ENCODE results near the gene IL11RA.
"Not testable (repeated sequence)": the region's sequence is repeated elsewhere in the genome, so short reads cannot be mapped to it uniquely, and the experiment has no call there.

Gene IL11RA

DNA sequence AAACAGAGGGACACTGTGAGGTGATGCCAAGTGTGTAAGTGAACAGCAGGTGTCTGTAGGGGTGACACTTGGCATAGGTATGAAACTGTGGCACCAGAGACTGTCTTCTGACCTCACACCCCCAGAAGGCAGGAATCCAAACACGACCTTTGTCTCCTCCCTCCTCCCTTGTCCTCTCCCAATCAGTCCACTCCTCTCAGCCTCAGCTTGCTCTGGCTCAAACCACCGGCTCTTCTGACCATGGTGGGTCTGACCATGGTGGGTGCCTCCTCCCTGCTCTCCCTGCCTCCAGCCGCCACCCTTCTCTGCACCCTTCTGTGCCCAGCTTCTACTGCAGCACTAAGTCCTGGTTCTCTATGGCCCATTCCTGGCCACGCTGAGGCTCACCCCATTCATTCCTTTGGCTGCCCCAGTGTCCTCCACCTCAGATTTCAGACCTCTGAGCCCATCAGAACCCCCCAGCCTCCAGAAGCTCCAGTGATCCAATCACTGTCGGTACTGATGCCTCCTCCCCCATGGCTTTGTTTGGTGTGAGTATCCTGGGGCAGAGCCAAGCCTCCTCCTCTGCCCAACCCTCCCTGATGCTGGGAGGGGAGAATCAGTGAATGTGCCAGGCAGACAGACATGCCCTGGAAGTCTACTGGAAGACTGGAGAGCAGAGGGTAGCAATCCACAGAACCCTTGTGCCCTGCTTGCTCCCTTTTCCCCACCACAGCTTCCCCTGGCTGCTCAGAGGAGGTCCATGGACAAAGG is 21.4 kb upstream of the IL11RA start:
- DNase-seq: no peak

DNA sequence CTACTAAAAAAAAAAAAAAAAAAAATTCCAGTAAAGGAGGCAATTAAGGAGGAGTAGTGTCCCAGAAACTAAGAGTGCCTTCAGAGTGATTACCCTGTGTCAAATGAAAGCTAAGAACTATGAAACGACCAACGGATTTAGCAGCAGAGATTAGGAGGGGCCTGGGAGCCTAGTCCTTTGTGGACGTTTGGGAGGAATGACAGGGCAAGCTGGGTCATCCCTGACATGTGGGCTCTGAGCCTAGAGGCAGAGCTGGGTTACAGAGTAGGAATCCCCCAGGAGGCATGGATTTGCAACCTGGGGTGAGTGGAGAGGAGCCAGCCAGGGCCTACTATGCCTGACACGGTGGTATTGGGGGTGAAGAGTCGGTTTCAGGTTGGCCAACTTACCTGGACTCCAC is 18.8 kb upstream of the IL11RA start:
- DNase-seq: no peak

DNA sequence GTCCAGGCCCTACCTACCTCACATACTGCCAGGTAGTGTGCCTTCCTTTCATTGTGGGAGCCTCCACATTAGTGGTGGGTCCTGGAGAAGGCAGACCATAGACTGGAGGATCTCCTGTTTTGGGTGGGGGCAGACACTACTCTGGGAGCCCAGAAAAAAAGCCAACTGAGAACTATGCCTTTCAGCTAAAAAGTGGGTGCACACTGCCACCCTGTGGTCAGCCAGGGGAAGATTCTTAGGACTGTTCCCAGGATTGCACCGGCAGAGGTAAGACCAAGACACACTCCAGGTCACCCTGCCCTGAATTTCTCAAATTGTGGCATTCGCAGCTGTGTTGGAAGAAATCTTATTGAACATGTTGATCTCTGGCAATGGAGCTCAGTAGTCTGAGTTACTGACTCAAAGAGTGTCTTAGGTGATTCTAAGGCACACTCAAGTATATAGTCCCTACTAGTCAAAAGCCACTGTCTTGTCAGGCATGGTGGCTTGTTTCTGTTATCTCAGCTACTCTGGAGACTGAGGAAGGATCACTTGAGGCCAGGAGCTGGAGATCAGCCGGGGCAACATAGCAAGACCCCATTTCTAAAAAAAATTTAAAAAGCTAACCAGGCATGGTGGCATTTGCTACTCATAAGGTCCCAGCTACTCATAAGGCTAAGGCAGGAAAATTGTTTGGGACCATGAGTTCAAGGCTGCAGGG is 18.0 kb upstream of the IL11RA start:
- peak; percentile 84 for DNase-seq

DNA sequence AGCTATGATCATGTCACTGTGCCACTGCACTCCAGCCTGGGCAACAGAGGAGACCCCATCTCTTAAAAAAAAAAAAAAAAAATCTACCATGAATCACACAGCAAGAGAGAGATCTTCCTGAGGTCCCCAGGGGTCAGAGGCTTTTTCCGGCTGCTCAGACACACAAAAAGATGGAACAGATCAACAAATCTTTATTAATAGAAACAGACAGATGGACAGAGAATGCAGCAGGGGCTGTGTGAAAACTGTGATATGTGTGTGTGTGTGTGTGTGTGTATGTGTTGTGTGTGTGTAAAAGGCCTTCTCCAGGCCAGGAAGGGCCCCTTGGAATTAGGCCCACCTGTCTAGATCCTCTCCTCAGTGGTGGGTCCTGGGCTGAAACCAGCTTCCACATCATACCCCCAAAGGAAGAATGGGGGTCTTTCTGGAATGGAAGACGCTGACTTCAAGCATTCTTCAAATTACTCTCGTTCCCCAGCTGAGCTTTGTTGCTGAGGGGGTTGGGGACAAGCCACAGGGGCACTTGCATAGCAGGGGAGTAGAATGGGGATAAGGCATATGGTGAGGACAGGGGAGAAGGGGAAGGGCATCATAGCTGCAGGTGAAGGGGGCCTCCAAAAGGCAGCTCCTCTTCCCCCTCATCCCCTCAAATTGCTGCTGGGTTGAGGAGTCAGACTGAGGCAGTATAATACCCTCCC is 17.3 kb upstream of the IL11RA start:
- DNase-seq: no peak

DNA sequence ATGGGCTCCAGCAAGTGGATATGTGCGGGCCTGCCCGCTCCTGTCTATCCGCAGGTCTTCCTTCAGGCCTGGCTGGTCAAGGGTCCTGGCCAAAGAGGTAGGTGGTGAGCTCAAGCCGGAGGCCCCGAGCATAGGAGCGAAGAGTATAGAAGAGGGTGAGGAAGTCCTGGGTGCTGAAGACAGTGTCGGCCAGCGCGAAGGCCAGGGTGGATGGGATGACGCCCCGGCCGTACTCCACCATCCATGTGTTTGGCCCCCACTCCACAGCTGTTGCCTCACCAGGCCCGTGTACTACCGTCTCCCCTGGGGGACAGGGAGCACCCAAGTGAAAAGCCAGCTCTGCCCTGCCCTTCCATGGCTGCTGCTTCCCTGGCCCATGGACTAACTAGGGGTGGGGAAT is 16.4 kb upstream of the IL11RA start:
- DNase-seq: no peak

DNA sequence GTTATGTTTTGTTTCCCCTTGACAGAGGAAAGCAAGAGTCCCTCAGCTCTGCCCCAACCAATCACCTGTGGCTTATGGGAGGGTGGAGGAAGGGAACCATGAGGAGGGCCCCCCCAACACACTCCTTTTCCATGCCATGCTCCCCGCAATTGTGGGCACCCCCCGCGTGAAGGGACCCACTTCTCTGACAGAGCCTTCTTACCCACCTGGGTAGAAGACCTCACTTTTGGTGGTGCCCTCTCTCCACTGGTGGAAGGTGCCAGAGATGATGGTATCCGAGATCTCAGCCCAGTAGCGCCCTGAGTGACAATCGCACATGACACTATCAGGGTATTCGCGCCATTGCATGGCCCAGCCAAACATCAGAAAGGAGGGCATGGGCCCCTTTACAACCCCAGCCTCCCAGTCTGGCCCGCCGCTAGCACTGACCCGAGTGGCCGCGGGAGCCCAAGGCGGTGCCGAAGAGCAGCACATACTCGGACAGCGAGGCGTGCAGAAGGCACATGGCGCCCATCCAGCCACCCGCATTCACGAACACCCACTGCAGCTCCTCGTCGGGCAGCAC is 15.1 kb upstream of the IL11RA start:
- no peak for DNase-seq

DNA sequence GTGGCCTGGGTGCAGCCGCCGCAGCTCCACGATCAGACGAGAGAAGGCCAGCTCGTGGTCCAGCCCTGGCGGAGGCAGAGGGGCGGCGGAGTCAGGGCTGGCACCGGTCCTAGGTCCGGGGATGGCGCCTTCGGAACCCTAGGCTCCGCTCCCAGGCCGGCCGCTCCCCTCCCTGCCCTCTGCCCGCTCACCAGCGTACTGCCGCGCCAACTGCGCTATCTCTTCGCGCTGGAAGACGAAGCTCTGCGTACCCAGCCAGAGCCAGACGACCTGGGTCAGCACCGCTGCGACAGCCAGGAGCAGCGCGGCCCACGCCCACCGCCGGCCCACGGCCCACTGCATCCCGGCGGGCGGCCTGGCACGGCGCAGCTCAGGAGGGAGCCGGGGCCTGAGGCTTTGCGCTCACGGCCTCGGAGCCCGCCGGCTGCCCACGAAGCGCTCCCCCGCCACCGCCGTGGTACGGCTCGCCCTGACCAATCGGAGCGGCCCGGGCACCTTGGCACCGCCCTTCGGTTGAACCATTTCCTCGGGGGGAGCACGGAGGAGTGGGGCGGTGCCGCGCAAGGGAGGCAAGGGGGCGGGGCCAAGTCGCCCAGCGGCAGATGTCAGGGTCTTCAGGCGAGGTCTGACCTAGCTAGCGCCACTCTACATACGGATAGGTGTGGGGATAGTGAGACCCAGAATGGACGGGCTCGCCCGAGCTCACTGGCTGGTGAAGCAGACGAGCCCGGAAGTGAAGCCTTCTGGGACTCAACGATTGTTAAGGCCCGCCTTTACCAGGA is 14.4 kb upstream of the IL11RA start, which contains the start of gene SIGMAR1:
Gene SIGMAR1, minus strand, starts transcription at position 432 of the 782 bp plus-strand sequence. Its CDS starts 90 bp downstream, at position 342.
- peak; percentile 90 for DNase-seq

DNA sequence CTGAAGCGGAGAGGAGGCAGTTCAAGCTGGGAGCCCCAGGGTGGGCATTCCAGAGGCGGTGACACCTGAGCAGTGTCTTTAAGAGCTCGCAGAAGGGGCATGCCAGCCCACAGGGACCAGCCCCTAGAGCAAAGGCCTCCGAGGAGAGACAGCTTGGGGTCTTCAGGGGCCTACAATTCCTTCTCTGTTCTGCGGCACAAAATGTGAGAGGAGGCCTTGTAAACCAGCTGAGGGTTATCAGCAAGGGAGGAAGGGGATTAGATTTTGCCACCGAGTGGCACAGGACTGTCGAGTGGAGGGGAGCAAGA is 13.9 kb upstream of the IL11RA start:
- DNase-seq: no peak

DNA sequence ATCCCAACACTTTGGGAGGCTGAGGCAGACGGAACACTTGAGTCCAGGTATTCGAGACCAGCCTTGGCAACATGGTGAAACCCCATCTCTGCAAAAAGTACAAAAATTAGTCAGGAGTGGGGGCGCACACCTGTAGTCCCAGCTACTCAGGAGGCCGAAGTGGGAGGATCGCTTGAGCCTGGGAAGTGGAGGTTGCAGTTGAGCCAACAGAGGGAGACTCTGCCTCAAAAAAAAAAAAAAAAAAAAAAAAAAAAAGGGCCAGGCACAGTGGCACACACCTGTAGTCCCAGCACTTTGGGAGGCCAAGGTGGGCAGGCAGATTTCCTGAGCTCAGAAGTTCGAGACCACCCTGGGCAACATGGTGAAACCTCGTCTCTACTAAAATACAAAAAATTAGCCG is 12.7 kb upstream of the IL11RA start:
- DNase-seq: not testable (repeated sequence)

DNA sequence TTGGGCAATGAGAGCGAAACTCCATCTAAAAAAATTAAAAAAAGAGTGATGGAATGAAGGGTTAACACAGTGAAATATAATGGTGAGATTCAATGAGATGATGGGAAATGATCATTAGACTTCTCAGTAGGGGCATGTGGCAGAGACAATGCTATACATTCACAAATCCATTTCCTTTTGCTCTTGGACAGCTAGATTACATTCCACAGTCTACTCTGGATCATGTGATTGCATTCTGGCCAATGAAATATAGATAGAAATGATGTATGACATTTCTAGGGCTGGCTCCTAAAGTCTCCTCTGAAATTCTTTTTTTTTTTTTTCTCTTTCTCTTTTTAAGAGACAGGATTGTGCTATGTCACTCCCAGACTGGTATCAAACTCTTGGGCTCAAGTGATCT is 9.3 kb upstream of the IL11RA start:
- DNase-seq: no peak

DNA sequence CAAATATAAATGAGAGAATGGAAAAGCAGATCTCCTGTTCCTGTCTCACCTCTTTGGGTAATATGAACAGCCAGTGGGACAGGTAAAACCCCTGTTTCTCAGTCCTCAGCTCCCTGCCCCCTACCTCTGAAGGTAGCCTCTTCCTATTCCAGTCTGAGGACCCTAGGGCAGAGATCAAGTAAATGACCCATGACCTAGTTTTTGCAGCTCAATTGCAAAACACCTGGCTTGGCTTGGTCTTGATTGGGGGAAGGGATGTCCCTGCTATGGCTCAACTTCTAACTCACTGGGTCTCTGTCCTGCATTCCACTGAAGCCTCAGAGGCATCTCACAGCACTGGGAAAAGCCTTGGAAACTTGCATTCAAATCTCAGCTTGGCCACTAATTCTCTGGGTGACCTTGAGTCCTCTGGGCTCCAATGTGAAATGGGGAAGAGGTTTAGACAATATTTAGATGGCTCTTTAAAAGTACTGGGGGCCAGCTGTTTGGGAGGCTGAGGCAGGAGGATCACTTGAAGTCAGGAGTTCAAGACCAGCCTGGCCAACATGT is 7.1 kb upstream of the IL11RA start:
- DNase-seq: no peak

DNA sequence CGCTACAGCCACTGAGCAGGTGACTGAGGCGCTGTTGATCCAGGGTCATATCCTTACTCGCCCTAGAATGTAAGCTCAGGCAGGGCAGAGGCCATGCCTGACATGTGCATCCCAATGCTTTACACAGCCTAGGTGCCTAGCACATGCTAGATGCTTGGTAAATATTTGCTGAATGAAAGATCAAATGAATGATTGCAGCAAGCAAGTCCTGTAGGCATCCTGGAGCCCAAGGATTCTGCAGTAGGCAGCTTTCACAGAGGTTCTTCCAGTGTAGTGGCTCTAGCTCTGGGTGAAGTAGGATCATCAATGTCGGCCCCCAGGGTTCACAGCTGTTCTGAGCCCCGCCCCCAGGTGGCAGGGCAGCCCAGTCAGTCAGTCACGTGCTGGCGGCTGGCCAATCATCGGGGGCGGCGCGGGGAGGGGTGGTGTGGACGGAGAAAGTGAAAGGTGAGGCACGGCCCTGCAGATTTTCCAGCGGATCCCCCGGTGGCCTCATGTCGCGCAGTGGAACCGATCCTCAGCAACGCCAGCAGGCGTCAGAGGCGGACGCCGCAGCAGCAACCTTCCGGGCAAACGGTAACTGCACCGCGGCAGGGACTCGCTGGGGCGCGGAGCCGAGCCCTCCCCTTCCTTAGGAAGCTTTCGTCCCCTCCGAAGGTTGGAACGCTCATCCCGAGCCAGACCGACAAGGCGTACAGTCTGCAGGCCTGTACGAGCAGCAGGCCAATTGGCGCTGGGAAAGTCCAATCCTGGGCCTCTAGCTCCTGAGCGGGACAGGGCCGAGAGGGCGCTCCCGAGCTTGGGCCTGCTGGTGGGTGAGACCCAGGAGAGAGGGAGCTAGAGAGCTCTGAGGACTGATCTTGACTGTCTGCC is 5.5 kb upstream of the IL11RA start, which contains the start of gene GALT:
Gene GALT, plus strand, starts transcription at position 465 of the 873 bp plus-strand sequence. Its CDS starts 30 bp downstream, at position 495.
- peak; percentile 94 for DNase-seq

DNA sequence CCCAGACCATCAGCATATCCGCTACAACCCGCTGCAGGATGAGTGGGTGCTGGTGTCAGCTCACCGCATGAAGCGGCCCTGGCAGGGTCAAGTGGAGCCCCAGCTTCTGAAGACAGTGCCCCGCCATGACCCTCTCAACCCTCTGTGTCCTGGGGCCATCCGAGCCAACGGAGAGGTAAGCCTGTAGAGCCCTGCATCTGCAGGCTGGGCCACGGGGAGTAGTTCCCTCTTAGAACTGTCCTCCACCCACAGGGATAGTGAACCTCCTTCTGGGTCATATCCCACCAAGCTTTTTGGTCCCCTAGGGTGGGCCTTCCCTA is 4.9 kb upstream of the IL11RA start:
- DNase-seq: no peak

DNA sequence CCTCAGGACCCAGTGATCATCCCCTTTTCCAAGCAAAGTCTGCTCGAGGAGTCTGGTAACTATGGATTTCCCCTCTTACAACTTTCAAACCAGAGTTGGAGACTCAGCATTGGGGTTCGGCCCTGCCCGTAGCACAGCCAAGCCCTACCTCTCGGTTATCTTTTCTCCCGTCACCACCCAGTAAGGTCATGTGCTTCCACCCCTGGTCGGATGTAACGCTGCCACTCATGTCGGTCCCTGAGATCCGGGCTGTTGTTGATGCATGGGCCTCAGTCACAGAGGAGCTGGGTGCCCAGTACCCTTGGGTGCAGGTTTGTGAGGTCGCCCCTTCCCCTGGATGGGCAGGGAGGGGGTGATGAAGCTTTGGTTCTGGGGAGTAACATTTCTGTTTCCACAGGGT is 4.3 kb upstream of the IL11RA start:
- no peak for DNase-seq

DNA sequence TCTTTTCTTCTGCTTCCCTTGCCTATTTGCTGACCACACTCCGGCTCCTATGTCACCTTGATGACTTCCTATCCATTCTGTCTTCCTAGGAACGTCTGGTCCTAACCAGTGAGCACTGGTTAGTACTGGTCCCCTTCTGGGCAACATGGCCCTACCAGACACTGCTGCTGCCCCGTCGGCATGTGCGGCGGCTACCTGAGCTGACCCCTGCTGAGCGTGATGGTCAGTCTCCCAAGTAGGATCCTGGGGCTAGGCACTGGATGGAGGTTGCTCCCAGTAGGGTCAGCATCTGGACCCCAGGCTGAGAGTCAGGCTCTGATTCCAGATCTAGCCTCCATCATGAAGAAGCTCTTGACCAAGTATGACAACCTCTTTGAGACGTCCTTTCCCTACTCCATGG is 3.3 kb upstream of the IL11RA start:
- no peak for DNase-seq

DNA sequence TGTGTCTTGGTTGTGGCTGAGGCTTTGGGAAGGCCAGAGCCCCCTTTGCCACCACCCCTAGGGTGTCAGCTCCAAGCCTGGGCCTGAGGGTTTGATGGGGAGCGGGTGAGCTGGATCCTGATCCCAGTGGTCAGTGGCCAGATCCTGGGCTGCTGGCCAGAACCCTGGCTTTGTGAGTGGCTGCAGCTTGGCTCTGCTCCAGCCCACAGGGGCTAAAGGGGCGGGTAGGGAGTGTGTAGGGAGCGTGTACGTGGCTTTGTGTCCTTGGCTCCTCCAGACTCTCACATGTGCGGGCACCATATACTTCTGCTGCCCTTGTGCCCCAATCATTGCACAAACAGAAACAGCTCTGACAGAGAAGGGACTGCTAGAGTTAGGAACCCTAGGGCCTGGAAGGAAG is 1.2 kb upstream of the IL11RA start:
- DNase-seq: no peak

DNA sequence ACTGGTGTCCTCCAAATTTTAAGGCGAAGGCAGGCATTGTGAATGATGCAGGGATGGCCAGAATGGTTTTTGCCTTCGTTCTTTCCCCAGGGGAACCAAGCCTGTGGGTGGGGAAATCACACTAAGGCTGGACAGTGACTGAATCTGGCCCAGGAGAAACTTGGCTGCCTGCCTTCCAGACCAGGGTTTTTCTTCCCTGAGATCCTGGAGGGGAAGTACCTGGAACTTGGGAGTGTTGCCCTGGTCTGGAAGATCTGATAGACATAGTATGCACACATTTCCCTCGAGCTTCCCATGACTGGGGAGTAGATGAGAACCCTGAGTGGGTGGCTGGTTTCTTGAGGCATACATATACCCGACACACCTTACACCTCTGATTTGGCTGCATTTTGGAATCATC is 664 bp upstream of the IL11RA start:
- DNase-seq: no peak

DNA sequence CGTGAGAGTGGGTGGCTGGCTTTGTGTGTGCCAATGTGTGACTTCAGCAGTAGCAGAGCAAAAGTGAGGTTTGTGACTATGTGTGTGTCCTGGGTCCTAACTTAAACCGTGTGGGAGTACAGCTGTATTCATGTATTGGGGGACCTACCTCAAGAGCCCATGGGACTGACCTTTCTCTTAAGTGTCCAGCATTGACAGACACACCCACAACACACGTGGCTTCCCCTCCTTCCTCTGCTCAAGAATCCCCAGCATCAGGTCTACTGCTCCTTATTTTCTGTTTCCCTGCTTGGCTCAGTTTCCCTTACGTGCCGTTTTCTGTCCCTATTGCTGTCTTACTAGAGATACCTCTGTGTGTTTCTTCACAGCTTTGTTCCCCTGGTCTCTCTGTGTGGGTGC is 616 bp downstream of the IL11RA start:
- no peak for DNase-seq

DNA sequence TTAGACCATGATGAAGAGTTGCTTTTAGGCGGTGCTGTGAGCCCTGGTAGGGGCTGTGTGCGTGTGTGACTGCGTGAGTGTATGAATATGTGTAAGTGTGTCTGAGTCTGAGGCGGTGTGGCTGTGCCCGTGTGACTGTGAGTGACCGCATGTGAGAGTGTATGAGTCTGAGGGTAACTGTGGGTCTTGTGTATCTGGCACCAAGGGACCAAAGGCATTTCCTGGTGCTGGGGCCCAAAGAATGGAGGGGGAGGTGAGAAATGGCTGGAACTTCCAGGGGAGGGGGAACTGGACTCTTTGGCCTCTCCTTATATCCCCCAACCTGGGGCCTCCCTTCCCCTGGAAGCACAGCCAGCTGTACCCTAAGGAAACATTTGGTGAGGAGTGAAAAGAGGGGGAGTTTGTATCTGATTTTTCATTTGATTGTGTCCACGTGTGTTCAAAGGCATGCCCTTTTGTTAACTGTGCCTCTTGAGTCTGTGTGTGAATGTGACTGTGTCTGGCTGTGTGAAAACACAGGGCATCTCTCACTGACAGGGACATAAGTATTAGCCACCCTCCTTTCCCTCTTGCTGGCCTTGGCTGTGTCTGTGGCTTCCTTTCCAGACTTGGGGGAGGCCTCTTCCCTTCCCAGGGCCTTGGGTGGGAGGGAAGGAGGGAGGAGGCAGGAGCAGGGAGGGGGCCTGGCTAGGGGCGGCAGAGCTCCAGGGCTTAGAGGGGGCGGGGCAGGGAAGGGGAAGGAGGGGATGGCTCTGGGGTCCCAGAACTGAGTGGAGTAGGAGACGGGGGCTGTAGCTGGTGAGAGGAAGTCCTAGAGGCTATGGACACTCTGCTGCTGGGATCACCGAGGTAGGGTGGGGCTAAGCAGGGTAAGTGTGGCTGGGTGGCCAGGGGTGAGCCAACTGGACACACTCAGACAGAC is 1.4 kb downstream of the IL11RA start:
- no peak for DNase-seq

DNA sequence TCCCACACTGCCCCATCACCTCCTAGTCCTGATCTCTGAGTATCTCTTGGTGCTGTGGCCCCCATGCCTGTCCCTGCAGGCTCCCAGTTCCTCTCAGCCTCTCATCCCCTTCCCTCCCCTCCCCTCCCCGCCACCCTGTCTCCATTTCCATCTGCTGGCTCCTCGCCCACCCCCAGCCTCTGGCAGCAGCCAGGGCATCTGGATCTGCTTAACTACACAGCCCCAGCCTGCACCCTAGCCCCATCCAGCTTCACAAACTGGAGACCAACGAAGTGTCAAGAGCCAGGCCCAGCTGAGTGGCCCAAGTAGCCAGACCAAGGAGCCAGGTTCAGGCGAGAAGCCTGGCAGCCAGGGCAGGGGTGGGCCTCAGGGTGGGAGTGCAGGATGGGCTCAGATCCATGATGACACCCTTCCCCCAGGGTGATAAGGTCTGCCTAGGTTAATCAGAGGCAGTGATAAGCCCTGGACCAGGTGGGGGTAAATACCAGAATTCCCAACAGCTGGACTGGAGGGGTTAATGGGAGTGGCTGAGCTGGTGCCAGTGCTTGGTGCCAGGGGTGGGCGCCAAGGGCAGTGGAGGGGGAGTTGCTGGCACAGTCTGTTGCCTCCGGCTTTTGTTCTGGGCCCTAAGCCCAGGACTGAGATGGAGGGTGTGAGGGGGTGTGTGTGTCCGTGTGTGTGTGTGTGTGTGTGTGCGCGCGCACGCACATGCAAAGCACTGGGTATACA is 2.5 kb downstream of the IL11RA start:
- no peak for DNase-seq

All from 8988T (cell line).